GM12878 (cell line): ENCODE results near the gene KIRREL3. TPM values are rescaled to one million over a fixed set of nuclear protein-coding genes. Genes with fewer than 3 reads are reported as not detected.

Experiments
- ATAC-seq: fragments of 200-7000 bp; cut with Tn5 transposase; 3 replicates; pipeline ENCODE4 v1.9.1; 2020; ENCODE audit warnings: mild to moderate bottlenecking, moderate library complexity
- BruUV-seq: library from RNA; stranded (reverse); fragments of 400-500 nt; replicated peaks from 2 replicates; lab custom pipeline; 2021; lab: Mats Ljungman, UMichigan
- CTCF ChIA-PET: fragments of 300-600 bp; sonication (Branson Sonifier 250); formaldehyde crosslinking; extraction: SDS; loops from one replicate; lab custom pipeline; 2021; ENCODE audit warnings: inconsistent platforms; lab: Yijun Ruan, JAX
- POLR2A ChIA-PET: fragments of 350-600 bp; formaldehyde crosslinking; extraction: SDS; loops from one replicate; lab custom pipeline; 2021; ENCODE audit warnings: inconsistent platforms; lab: Charles Lee
- RAD21 ChIA-PET: fragments of 300-600 bp; sonication (Branson Sonifier 250); formaldehyde crosslinking; loops from one replicate; lab custom pipeline; 2023; ENCODE audit warnings: antibody characterized with exemption; ENCODE audit not compliant: unreplicated experiment; lab: Charles Lee
- SMC1A ChIA-PET: fragments of 300-600 bp; sonication (Branson Sonifier 250); formaldehyde crosslinking; loops from one replicate; lab custom pipeline; 2023; ENCODE audit not compliant: unreplicated experiment, uncharacterized antibody; lab: Charles Lee
- DNase-seq: peaks from one replicate; pipeline ENCODE4 v3.0.0-alpha.2; 2011; ENCODE audit warnings: low read depth, low spot score
- FAIRE-seq: peaks from 3 replicates; lab custom pipeline; 2011; peaks lifted over from hg19 to GRCh38; lab: Jason Lieb, UNC
- H2AFZ ChIP-seq: 2 replicates; pipeline ENCODE4 v1.6.0; 2011; ENCODE audit warnings: low read depth, low read length, control low read depth; ENCODE audit not compliant: control insufficient read depth
- H3K27ac ChIP-seq: 2 replicates; pipeline ENCODE4 v1.5.1; 2011; ENCODE audit warnings: control low read depth; ENCODE audit not compliant: control insufficient read depth, insufficient read depth
- H3K27me3 ChIP-seq, 2 experiments: replicated peaks in 1 of 2; 2 replicates each; pipeline versions ENCODE4 v1.6.0 to v1.6.1; 2011; ENCODE audit warnings: low read length in 1 of 2; ENCODE audit not compliant: control insufficient read depth in 2 of 2, insufficient read depth in 2 of 2
- H3K36me3 ChIP-seq, 2 experiments: 2 replicates each; pipeline ENCODE4 v1.5.1; 2011; ENCODE audit warnings: low read length in 1 of 2; ENCODE audit not compliant: control insufficient read depth in 2 of 2, insufficient read depth in 2 of 2
- H3K4me1 ChIP-seq: 2 replicates; pipeline ENCODE4 v1.6.1; 2011; ENCODE audit warnings: mild to moderate bottlenecking, low read length, moderate library complexity, mixed read lengths; ENCODE audit not compliant: control insufficient read depth, insufficient read depth
- H3K4me2 ChIP-seq: 2 replicates; pipeline ENCODE4 v1.6.0; 2011; ENCODE audit warnings: control low read depth; ENCODE audit not compliant: control insufficient read depth, insufficient read depth
- H3K4me3 ChIP-seq: fragments of 200-600 bp; sonication (generic); 2 replicates; pipeline ENCODE4 v1.5.1; 2016
- H3K79me2 ChIP-seq: 2 replicates; pipeline ENCODE4 v1.6.0; 2011; ENCODE audit warnings: low read length; ENCODE audit not compliant: control insufficient read depth, insufficient read depth
- H3K9ac ChIP-seq: 2 replicates; pipeline ENCODE4 v1.8.0; 2011; ENCODE audit warnings: low read length, control low read depth, mixed read lengths; ENCODE audit not compliant: control insufficient read depth, insufficient read depth
- H3K9me3 ChIP-seq: replicated peaks from 3 replicates; pipeline ENCODE4 v1.5.1; 2011; ENCODE audit warnings: mild to moderate bottlenecking, low read length; ENCODE audit not compliant: control insufficient read depth, insufficient read depth
- H4K20me1 ChIP-seq: 2 replicates; pipeline ENCODE4 v1.6.0; 2011; ENCODE audit not compliant: control insufficient read depth, insufficient read depth
- ASH2L ChIP-seq: fragments of 300-600, 200-600 bp; sonication (generic); IDR thresholded peaks from 2 replicates; pipeline ENCODE4 v1.6.1; 2017; ENCODE audit warnings: low read depth, mild to moderate bottlenecking, borderline replicate concordance
- BCL11A ChIP-seq: IDR thresholded peaks from 2 replicates; pipeline ENCODE4 v1.6.1; 2011; ENCODE audit warnings: low read depth, low read length
- BHLHE40 ChIP-seq, 2 experiments: fragments of 450-650 bp in 1 of 2; IDR thresholded peaks; 2 replicates each; pipeline ENCODE4 v1.6.1; 2011 to 2017; ENCODE audit warnings: low read depth in 2 of 2, borderline replicate concordance in 1 of 2, improper control_type of control experiment in 1 of 2, low read length in 1 of 2, mild to moderate bottlenecking in 1 of 2
- CBX5 ChIP-seq: sonication (generic); IDR thresholded peaks from 2 replicates; pipeline ENCODE4 v1.6.1; 2016; ENCODE audit warnings: low read depth, moderate library complexity, mild to moderate bottlenecking, inconsistent platforms
- CEBPZ ChIP-seq: fragments of 150-350 bp; IDR thresholded peaks from 2 replicates; pipeline ENCODE4 v1.6.1; 2016; ENCODE audit warnings: low read depth, low read length
- DPF2 ChIP-seq: fragments of 450-650 bp; IDR thresholded peaks from 2 replicates; pipeline ENCODE4 v1.6.1; 2017; ENCODE audit warnings: mild to moderate bottlenecking
- KAT2A ChIP-seq: conservative IDR thresholded peaks from 2 replicates; pipeline ENCODE4 v1.6.1; 2011; ENCODE audit warnings: low read depth, low read length; ENCODE audit not compliant: control insufficient read depth
- MTA2 ChIP-seq: fragments of 450-650 bp; IDR thresholded peaks from 2 replicates; pipeline ENCODE4 v1.6.1; 2016; ENCODE audit warnings: low read depth, mild to moderate bottlenecking, moderate library complexity
- NKRF ChIP-seq: fragments of 450-650 bp; conservative IDR thresholded peaks from 2 replicates; pipeline ENCODE4 v1.6.1; 2017; ENCODE audit warnings: mild to moderate bottlenecking, moderate library complexity
- NR2F1 ChIP-seq: fragments of 450-650 bp; conservative IDR thresholded peaks from 2 replicates; pipeline ENCODE4 v1.6.1; 2017; ENCODE audit warnings: mild to moderate bottlenecking
- SP1 ChIP-seq: IDR thresholded peaks from one replicate; pipeline ENCODE4 v1.6.1; 2011; ENCODE audit warnings: low read depth, low read length
- SREBF2 ChIP-seq: IDR thresholded peaks from 2 replicates; pipeline ENCODE4 v1.6.1; 2012; ENCODE audit warnings: mild to moderate bottlenecking, low read length
- TAF1 ChIP-seq: IDR thresholded peaks from 2 replicates; pipeline ENCODE4 v1.6.1; 2011; ENCODE audit warnings: mild to moderate bottlenecking, low read depth, low read length, borderline replicate concordance
- ZNF207 ChIP-seq: fragments of 450-650 bp; IDR thresholded peaks from 2 replicates; pipeline ENCODE4 v1.6.1; 2014; ENCODE audit warnings: antibody characterized with exemption, mild to moderate bottlenecking, borderline replicate concordance
- ZNF217 ChIP-seq: fragments of 450-650 bp; IDR thresholded peaks from 2 replicates; pipeline ENCODE4 v1.6.1; 2017; ENCODE audit warnings: antibody characterized with exemption, mild to moderate bottlenecking
- WGBS: methylation state at CpG from one replicate; pipeline ENCODE4 v1.1.6; 2016; ENCODE audit warnings: low lambda C conversion rate; ENCODE audit not compliant: insufficient replicate concordance, insufficient coverage; ENCODE audit errors: missing lambda C conversion rate; 5-methylcytosine and 5-hydroxymethylcytosine counted together
- in situ Hi-C: fragments of 300-500 bp; cut with MboI; formaldehyde crosslinking; loops from 9 replicates; pipeline ENCODE4 v1.14.3; 2018; ENCODE audit warnings: mixed read lengths
- intact Hi-C: fragments of 100-400 bp; cut with micrococcal nuclease; formaldehyde crosslinking; loops from one replicate; pipeline ENCODE4 v1.14.2; 2022; ENCODE audit not compliant: unreplicated experiment
- polyA plus RNA-seq, 11 experiments: library from polyadenylated mRNA; depleted of rRNA in 4 of 11; unstranded in 6 of 11; stranded (reverse) in 5 of 11; fragments of >200 nt; fragmentation: Nextera tagmentation in 4 of 11; fragmentation: Illumina TruSeq in 1 of 11; extraction: Ambion mirVana in 4 of 11; extraction: Trizol in 1 of 11; gene quantifications; 1 replicate in 1 of 11; 2 replicates in 10 of 11; pipeline versions ENCODE4 v1.2.1 to v1.2.3, GENCODE V29; 2011 to 2016; ENCODE audit warnings: inconsistent platforms in 2 of 11, missing spikeins in 2 of 11, low read depth in 1 of 11
- total RNA-seq, 4 experiments: library from RNA; depleted of rRNA in 3 of 4; stranded (reverse); fragments of >200 nt in 3 of 4; fragmentation: Illumina TruSeq in 1 of 4; extraction: Trizol in 1 of 4; gene quantifications; 2 replicates each; pipeline versions ENCODE4 v1.2.1 to v1.2.3, GENCODE V29; 2013 to 2021
- TF ChIP-seq, protein P1 (sequence below): fragments of 450-650 bp; IDR thresholded peaks from 2 replicates; pipeline ENCODE4 v1.6.1; 2018; ENCODE audit warnings: mild to moderate bottlenecking, low read depth, moderate library complexity; ENCODE audit not compliant: partially characterized antibody

Gene KIRREL3
- total and polyA plus RNA-seq, 10 of the 15 experiments (the other 5 are each of a cell fraction or from before 2014, with no cell fraction given), result under 0.01 TPM; not detected in 9

GRCh38 chr11:126578021-126578420, 422.5 kb downstream of the KIRREL3 start (continued):
- no peak for TF ChIP-seq ASH2L

DNA sequence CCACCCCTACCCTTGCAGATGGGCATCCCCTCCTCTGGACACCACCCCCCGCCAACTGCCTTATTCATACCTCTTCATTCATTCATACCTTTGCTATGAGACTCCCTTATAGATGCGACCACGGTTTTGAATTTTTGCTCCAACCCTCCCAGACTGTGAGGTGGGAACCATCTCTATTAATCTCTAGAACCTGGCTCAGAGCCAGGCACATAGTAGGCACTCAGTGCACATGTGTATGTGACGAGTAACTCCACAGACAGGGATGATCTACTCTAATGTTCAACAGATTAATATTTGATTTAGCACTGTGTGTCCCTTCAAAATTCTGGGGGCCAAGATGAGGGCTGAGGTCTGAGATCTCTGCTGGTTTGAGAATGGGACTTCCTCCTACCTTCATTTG, 424.7 kb downstream of the KIRREL3 start:
- no peaks in the 10 kb centered on the region for H3K9me3 ChIP-seq
- ATAC-seq, result no peak
- no peak for TF ChIP-seq NR2F1
- TF ChIP-seq BHLHE40 (IDR thresholded peaks at IDR 0.05; ENCODE audit: borderline replicate concordance in 1 of 2, low read depth in 2 of 2, low read length in 1 of 2), result no peak
- TF ChIP-seq DPF2, result no peak
- TF ChIP-seq, protein P1, sequence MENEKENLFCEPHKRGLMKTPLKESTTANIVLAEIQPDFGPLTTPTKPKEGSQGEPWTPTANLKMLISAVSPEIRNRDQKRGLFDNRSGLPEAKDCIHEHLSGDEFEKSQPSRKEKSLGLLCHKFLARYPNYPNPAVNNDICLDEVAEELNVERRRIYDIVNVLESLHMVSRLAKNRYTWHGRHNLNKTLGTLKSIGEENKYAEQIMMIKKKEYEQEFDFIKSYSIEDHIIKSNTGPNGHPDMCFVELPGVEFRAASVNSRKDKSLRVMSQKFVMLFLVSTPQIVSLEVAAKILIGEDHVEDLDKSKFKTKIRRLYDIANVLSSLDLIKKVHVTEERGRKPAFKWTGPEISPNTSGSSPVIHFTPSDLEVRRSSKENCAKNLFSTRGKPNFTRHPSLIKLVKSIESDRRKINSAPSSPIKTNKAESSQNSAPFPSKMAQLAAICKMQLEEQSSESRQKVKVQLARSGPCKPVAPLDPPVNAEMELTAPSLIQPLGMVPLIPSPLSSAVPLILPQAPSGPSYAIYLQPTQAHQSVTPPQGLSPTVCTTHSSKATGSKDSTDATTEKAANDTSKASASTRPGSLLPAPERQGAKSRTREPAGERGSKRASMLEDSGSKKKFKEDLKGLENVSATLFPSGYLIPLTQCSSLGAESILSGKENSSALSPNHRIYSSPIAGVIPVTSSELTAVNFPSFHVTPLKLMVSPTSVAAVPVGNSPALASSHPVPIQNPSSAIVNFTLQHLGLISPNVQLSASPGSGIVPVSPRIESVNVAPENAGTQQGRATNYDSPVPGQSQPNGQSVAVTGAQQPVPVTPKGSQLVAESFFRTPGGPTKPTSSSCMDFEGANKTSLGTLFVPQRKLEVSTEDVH, result no peak
- no peak for TF ChIP-seq CBX5
- no peak for TF ChIP-seq KAT2A
- TF ChIP-seq TAF1, result no peak
- TF ChIP-seq MTA2, result no peak
- TF ChIP-seq NKRF, result no peak
- TF ChIP-seq ZNF207, result no peak
- no peak for TF ChIP-seq SREBF2
- no peak for TF ChIP-seq CEBPZ
- no peak for TF ChIP-seq ZNF217
- no peak for TF ChIP-seq SP1
- no peak for TF ChIP-seq BCL11A
- TF ChIP-seq, all 136 proteins: peak for 0
- RAD21 ChIA-PET, result interaction anchor here (2.3 kb wide), 1 partner anchor 140 kb away, joined by 5 read pairs; no protein-coding TSS in a partner anchor
- H3K36me3 ChIP-seq, result no peaks in the 10 kb centered on the region
- H4K20me1 ChIP-seq, result no peaks in the 10 kb centered on the region
- DNase-seq (no peak), FAIRE-seq (no peak)
- no peaks in the 10 kb centered on the region for H3K4me1 ChIP-seq
- SMC1A ChIA-PET, result no interaction called here
- no TSS peak for BruUV-seq
- H3K4me2 ChIP-seq, result no peak overlapping the region
- no peak overlapping the region for H3K4me3 ChIP-seq
- no peak overlapping the region for H2AFZ ChIP-seq
- H3K9ac ChIP-seq, result no peak overlapping the region
- H3K79me2 ChIP-seq, result no peaks in the 10 kb centered on the region
- intact Hi-C loops, result no loop called here
- 8% methylated on average over 4 of the region's 4 CpGs for WGBS
- H3K27me3 ChIP-seq, result peaks cover 0 to 7% of the 10 kb centered on the region in 2 experiments; a peak in 2 of 4 replicates
- in situ Hi-C loops, result no loop called here
- POLR2A ChIA-PET, result no interaction called here
- CTCF ChIA-PET, result no interaction called here
- H3K27ac ChIP-seq, result no peak overlapping the region
